ENCODE measurements around the gene SCAF11.

The SCAF11 gene

GRCh38 chr12:45914090-45914489 is 76.3 kb downstream of the SCAF11 start:
- DNase-seq, result no peak

- no peak for DNase-seq
Observed at GRCh38 chr12:45913631-45914030, 76.7 kb downstream of the SCAF11 start.

GRCh38 chr12:45912774-45913173 is 77.6 kb downstream of the SCAF11 start:
- peak; percentile 37 for DNase-seq

- DNase-seq, result peak; percentile 7
Observed at GRCh38 chr12:45909041-45909713, 81.2 kb downstream of the SCAF11 start.

GRCh38 chr12:45907955-45908354 is 82.4 kb downstream of the SCAF11 start:
- no peak for DNase-seq

- no peak for DNase-seq
Observed at GRCh38 chr12:45898094-45898493, 92.3 kb downstream of the SCAF11 start.

- no peak for DNase-seq
Observed at GRCh38 chr12:45895961-45896360, 94.4 kb downstream of the SCAF11 start.

- no peak for DNase-seq
Observed at GRCh38 chr12:45893240-45893639, 97.1 kb downstream of the SCAF11 start.

- DNase-seq, result no peak
Observed at GRCh38 chr12:45890276-45890675, 100.1 kb downstream of the SCAF11 start.

GRCh38 chr12:45887544-45887943 is 102.8 kb downstream of the SCAF11 start:
- no peak for DNase-seq

- no peak for DNase-seq
Observed at GRCh38 chr12:45886685-45887084, 103.7 kb downstream of the SCAF11 start.

GRCh38 chr12:45883187-45883586 is 107.2 kb downstream of the SCAF11 start:
- DNase-seq, result no peak

- no peak for DNase-seq
Observed at GRCh38 chr12:45880533-45880932, 109.8 kb downstream of the SCAF11 start.

- DNase-seq, result no peak
Observed at GRCh38 chr12:45879363-45879895, 110.9 kb downstream of the SCAF11 start.

GRCh38 chr12:45878630-45879255 is 111.6 kb downstream of the SCAF11 start:
- peak; percentile 16 for DNase-seq

GRCh38 chr12:45877069-45877468 is 113.3 kb downstream of the SCAF11 start:
- DNase-seq, result no peak

- DNase-seq, result no peak
Observed at GRCh38 chr12:45872446-45872845, 117.9 kb downstream of the SCAF11 start.
